Transverse colon (tissue), 4 donors: Measurements from ENCODE around the gene TEX19. TPM values are rescaled to one million over a fixed set of nuclear protein-coding genes. Genes with fewer than 3 reads are reported as not detected.

Experiments used
- DNase-seq: peaks from one replicate; pipeline ENCODE4 v3.0.0-alpha.2; 2019
- H3K27ac ChIP-seq, 4 donors: fragments of 200-600 bp; sonication (generic); 2 replicates each; pipeline ENCODE4 v1.5.1; 2016 to 2018; ENCODE audit warnings: inconsistent platforms in 4 of 4
- H3K27me3 ChIP-seq: fragments of 200-600 bp; sonication (generic); 2 replicates; pipeline ENCODE4 v1.5.1; 2017; ENCODE audit warnings: inconsistent platforms
- H3K36me3 ChIP-seq, 4 donors: fragments of 200-600 bp; sonication (generic); 2 replicates each; pipeline ENCODE4 v1.5.1; 2017 to 2019; ENCODE audit warnings: inconsistent platforms in 4 of 4
- H3K4me1 ChIP-seq, 4 donors: fragments of 200-600 bp; sonication (generic); 2 replicates each; pipeline ENCODE4 v1.5.1; 2017 to 2020; ENCODE audit warnings: inconsistent platforms in 4 of 4
- H3K4me3 ChIP-seq, 4 donors: fragments of 200-600 bp; sonication (generic); 1 replicate in 1 of 4; 2 replicates in 3 of 4; pipeline versions ENCODE4 v1.5.1 to v1.6.1; 2017 to 2019; ENCODE audit warnings: inconsistent platforms in 4 of 4
- H3K9me3 ChIP-seq, 2 donors: fragments of 200-600 bp; sonication (generic); 2 replicates each; pipeline ENCODE4 v1.5.1; 2017 to 2019; ENCODE audit warnings: inconsistent platforms in 2 of 2
- EP300 ChIP-seq: sonication (generic); formaldehyde crosslinking; IDR thresholded peaks from one replicate; pipeline ENCODE4 v1.6.1; 2017; ENCODE audit warnings: antibody characterized with exemption, low read depth
- POLR2A ChIP-seq: fragments of 450-650 bp; IDR thresholded peaks from one replicate; pipeline ENCODE4 v1.6.1; 2016; ENCODE audit warnings: antibody characterized with exemption, mild to moderate bottlenecking, moderate library complexity
- POLR2AphosphoS5 ChIP-seq, 3 donors: sonication (generic); formaldehyde crosslinking; IDR thresholded peaks; one replicate each; pipeline ENCODE4 v1.6.1; 2016; ENCODE audit warnings: antibody characterized with exemption in 3 of 3
- WGBS, 2 donors: methylation state at CpG; one replicate each; pipeline ENCODE4 v1.1.5; 2018; ENCODE audit warnings: low coverage in 1 of 2; 5-methylcytosine and 5-hydroxymethylcytosine counted together
- in situ Hi-C, 4 donors: fragments of 200-750 bp; cut with MboI; loops; one replicate each; pipeline versions ENCODE4 v1.15.0 to v1.15.1; 2017; ENCODE audit warnings: low sequenced_read_pairs in 3 of 4, low pct_ligation_motif_present in 1 of 4, low pct_unique_long_range_greater_than_20kb in 1 of 4
- intact Hi-C: fragments of 100-400 bp; cut with DNase I; formaldehyde crosslinking; loops from one replicate; pipeline ENCODE4 v1.15.1; 2023; ENCODE audit warnings: low total_unique reads
- total RNA-seq, 4 donors: library from RNA; depleted of rRNA; stranded (reverse); fragments of >200 nt; gene quantifications; one replicate each; pipeline ENCODE4 v1.1.0, GENCODE V29; 2016
- TF ChIP-seq, protein P1 (sequence below), 5 experiments: fragments of 200-600 bp in 3 of 5; fragments of 450-650 bp in 2 of 5; sonication (generic) in 3 of 5; IDR thresholded peaks; 1 replicate in 2 of 5; 2 replicates in 3 of 5; pipeline ENCODE4 v1.5.1; 2016 to 2017; ENCODE audit warnings: antibody characterized with exemption in 5 of 5, inconsistent platforms in 3 of 5, mild to moderate bottlenecking in 2 of 5, moderate library complexity in 1 of 5

TEX19 gene
- total RNA-seq, 4 donors from 2014 or later: not detected

DNA sequence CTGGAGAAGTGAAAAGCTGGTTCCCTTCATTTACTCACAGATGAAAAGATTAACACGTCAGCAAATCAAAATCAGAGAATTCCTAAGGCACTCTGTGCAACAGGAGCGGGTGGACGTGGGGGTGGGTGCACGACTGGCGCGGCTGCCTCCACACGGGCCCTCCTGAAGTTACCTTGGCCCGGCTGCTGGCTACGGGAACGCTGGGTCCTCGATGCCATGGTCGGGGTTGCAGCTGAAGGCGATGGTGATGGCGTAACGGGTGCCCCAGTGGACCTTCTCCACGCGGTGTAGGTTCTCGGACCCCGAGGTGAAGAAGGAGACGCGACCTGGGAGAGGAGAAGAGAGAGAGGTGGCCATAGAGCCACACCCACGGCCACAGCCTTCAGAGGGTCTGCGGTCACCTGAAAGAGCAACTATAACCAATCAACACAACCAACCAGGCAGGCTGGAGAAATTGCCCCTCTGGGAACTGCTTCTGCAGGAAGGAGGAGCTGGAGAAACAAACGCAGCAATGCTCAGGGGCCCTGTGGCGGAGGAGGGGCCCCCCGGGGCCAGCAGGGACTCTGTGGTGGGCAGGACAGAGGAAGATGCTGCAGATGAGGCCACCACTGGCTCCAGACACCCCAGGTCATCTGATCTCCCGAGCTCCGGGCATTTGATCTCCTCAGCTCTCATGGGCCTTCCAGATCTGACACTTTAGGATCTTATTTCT, 33.3 kb downstream of the TEX19 start:
- peaks cover 10% of the 10 kb centered on the region for H3K27me3 ChIP-seq
- in situ Hi-C loops: no loop called here
- H3K4me1 ChIP-seq: peaks cover 0 to 2% (median under 1%) of the 10 kb centered on the region in 4 donors
- DNase-seq: no peak
- 93% methylated on average over 25 of the region's 28 CpGs; no CpG with 5 or more reads in 1 of the 2 donors for WGBS, 2 donors
- H3K4me3 ChIP-seq: no peak overlapping the region
- no peaks in the 10 kb centered on the region for H3K36me3 ChIP-seq
- no peak overlapping the region for H3K27ac ChIP-seq
- H3K9me3 ChIP-seq: no peaks in the 10 kb centered on the region
- TF ChIP-seq POLR2A (no peak), POLR2AphosphoS5 (IDR thresholded peaks at IDR 0.05) (no peak), EP300 (no peak)
- TF ChIP-seq, protein P1, sequence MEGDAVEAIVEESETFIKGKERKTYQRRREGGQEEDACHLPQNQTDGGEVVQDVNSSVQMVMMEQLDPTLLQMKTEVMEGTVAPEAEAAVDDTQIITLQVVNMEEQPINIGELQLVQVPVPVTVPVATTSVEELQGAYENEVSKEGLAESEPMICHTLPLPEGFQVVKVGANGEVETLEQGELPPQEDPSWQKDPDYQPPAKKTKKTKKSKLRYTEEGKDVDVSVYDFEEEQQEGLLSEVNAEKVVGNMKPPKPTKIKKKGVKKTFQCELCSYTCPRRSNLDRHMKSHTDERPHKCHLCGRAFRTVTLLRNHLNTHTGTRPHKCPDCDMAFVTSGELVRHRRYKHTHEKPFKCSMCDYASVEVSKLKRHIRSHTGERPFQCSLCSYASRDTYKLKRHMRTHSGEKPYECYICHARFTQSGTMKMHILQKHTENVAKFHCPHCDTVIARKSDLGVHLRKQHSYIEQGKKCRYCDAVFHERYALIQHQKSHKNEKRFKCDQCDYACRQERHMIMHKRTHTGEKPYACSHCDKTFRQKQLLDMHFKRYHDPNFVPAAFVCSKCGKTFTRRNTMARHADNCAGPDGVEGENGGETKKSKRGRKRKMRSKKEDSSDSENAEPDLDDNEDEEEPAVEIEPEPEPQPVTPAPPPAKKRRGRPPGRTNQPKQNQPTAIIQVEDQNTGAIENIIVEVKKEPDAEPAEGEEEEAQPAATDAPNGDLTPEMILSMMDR (IDR thresholded peaks at IDR 0.05): no peak
- intact Hi-C loops: no loop called here

DNA sequence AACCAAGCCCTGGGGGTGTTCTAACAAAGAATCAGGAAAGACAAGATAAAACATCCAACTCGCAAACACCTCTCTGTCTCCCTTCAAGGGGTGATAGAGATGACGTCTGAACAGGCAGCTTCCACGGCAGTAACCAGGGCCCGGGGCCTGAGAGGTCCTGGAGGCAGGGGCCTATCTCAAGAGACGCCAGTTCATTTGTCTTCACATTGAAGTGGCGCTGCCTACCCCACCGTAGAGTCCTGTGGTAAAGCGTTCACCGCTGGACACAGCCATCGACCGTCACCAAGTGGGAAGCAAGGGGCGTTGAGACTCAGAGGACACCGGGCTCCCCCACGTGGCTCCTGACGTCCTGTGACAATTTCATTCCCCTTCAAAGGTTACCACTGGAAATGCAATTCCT, 33.9 kb downstream of the TEX19 start:
- in situ Hi-C loops (no loop called here), intact Hi-C loops (no loop called here)
- Histone ChIP-seq H3K36me3 (no peaks in the 10 kb centered on the region), H3K4me1 (no peaks in the 10 kb centered on the region), H3K27ac (no peak overlapping the region), H3K4me3 (no peak overlapping the region), H3K27me3 (peaks cover 4% of the 10 kb centered on the region), H3K9me3 (no peaks in the 10 kb centered on the region)
- no peak for DNase-seq
- no peak for TF ChIP-seq POLR2AphosphoS5 (IDR thresholded peaks at IDR 0.05)
- TF ChIP-seq, protein P1 (IDR thresholded peaks at IDR 0.05): no peak
- TF ChIP-seq EP300: no peak
- WGBS, 2 donors: 94% methylated on average over 15 of the region's 15 CpGs; no CpG with 5 or more reads in 1 of the 2 donors

DNA sequence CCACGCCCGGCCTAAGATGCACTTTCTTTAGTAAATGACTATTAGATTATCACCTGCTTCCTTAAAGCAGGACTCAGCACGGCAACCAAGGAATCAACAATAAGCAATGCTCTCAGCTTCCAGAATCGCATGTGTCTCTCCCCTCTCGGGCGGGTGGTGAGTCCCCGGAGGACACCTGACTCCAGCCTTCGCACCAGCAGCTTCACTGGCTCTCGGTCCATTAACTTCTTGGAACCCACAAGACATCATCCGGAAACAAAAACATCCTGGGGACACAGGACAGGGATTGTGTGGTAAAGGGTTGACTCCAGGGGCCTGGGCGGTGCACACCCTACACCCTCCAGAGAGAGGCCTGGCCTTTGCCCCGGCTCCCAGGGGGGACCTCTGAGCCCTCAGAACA, 35.2 kb downstream of the TEX19 start:
- H3K27me3 ChIP-seq: no peaks in the 10 kb centered on the region
- H3K4me3 ChIP-seq: no peak overlapping the region
- no peak for TF ChIP-seq POLR2AphosphoS5 (IDR thresholded peaks at IDR 0.05)
- H3K4me1 ChIP-seq: no peaks in the 10 kb centered on the region
- no peaks in the 10 kb centered on the region for H3K36me3 ChIP-seq
- H3K9me3 ChIP-seq: no peaks in the 10 kb centered on the region
- intact Hi-C loops: no loop called here
- H3K27ac ChIP-seq: no peak overlapping the region
- in situ Hi-C loops: no loop called here
- no peak for DNase-seq
- 81% methylated on average over 12 of the region's 12 CpGs; no CpG with 5 or more reads in 1 of the 2 donors for WGBS, 2 donors

DNA sequence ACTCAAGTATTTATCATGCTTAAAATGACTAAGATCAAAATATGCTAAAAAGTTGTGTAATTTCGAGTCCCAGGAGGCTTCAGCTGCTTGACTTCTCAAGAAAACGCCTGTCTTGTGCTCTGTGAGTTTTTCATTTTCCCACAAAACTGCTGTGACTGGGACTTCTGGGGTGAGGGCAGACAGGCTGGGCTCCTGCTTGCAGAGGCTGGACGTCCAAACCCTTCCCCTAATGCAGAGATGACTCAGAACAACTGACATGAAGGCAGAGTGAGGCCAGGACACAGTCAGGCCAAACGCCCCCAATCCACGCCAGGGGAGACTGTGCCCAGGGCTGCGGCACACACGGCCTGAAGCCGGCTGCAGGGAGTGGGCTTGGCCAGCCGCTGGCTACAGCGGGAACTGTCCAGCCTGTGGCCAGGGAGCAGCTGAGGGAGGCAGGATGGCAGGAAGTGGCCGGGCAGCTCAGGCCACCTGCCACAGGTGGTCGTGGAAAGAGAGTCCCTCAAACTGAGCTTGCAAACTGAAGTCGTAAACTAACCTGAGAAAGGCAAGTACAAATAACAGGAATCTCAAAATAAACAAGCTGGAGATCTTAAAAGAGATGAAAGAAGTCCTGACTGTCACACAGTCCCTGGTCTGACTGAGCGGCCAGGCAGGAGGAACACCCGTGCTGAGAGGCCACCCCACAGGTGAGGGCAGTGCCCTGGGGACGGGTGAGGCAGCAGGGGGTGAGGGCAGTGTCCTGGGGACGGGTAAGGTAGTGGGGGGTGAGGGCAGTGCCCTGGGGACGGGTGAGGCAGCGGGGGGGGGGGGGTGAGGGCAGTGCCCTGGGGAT, 37.8 kb downstream of the TEX19 start:
- in situ Hi-C loops: no loop called here
- no peak for TF ChIP-seq POLR2A
- TF ChIP-seq EP300: no peak
- TF ChIP-seq, protein P1 (IDR thresholded peaks at IDR 0.05): no peak
- no peak for TF ChIP-seq POLR2AphosphoS5 (IDR thresholded peaks at IDR 0.05)
- Histone ChIP-seq H3K27ac (no peak overlapping the region), H3K27me3 (no peaks in the 10 kb centered on the region), H3K9me3 (no peaks in the 10 kb centered on the region), H3K4me3 (no peak overlapping the region), H3K4me1 (peaks cover 0 to 7% (median 0%) of the 10 kb centered on the region in 4 donors), H3K36me3 (no peaks in the 10 kb centered on the region)
- WGBS, 2 donors: 70 to 75% methylated on average over 2 to 19 of the region's 19 CpGs
- no peak for DNase-seq
- intact Hi-C loops: loop anchor here (1.0 kb wide), 1 partner anchor 45 kb away; no protein-coding TSS in a partner anchor
